GDM1 (cell line): ENCODE measurements around the gene KDM3B.
"Not testable (repeated sequence)": the region's sequence is repeated elsewhere in the genome, so short reads cannot be mapped to it uniquely, and the experiment has no call there.

Source experiments
- DNase-seq: peaks from one replicate; lab custom pipeline; 2025; lab: John Stamatoyannopoulos, UW

KDM3B gene

GRCh38 chr5:138466125-138466899 lies 113.8 kb downstream of the KDM3B start:
- DNase-seq, result no peak

GRCh38 chr5:138466900-138467710 lies 114.6 kb downstream of the KDM3B start:
- DNase-seq, result no peak

GRCh38 chr5:138467711-138468132 lies 115.2 kb downstream of the KDM3B start:
- no peak for DNase-seq

GRCh38 chr5:138468133-138468965 lies 115.9 kb downstream of the KDM3B start:
- no peak for DNase-seq

GRCh38 chr5:138468966-138469539 lies 116.6 kb downstream of the KDM3B start:
- no peak for DNase-seq

- no peak for DNase-seq
Observed at GRCh38 chr5:138469540-138470321, 117.2 kb downstream of the KDM3B start.

- DNase-seq, result no peak
Observed at GRCh38 chr5:138470322-138471051, 118.0 kb downstream of the KDM3B start.

GRCh38 chr5:138471052-138471361 lies 118.5 kb downstream of the KDM3B start:
- no peak for DNase-seq

DNA sequence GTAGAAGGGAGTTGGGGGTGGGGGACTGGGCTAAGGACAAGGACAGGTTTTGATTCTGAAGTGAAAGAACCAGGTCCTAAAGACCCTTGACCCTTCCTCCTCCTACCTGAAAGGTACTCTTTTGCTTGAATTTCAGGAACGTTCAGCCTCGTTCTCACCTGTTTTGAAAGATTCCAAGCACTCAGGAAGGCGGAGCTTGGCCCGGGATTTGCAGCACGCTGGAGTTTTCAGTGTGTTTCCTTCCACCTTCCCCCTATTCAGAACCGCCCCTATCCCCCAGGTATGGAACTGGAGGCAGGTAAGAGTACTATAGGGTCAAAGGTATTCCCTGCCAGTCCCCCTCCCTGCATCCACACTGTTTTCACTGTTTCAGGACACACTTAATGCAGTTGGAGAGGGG lies 119.9 kb downstream of the KDM3B start:
- DNase-seq, result no peak

GRCh38 chr5:138473151-138473550 lies 120.7 kb downstream of the KDM3B start:
- not testable (repeated sequence) for DNase-seq

GRCh38 chr5:138476918-138477317 lies 124.4 kb downstream of the KDM3B start:
- no peak for DNase-seq

- no peak for DNase-seq
Observed at GRCh38 chr5:138482638-138483037, 130.2 kb downstream of the KDM3B start.
